Gastrocnemius medialis (tissue), 4 donors: Measurements from ENCODE around the gene LDLRAD4.

Experiments used
- CTCF ChIP-seq, 5 experiments: fragments of 450-650 bp in 3 of 5; fragments of 200-600 bp in 2 of 5; sonication (generic) in 2 of 5; IDR thresholded peaks in 4 of 5; conservative IDR thresholded peaks in 1 of 5; 1 replicate in 4 of 5; 2 replicates in 1 of 5; pipeline ENCODE4 v1.5.1; 2016 to 2019; ENCODE audit warnings: antibody characterized with exemption in 5 of 5, mild to moderate bottlenecking in 3 of 5, moderate library complexity in 3 of 5
- POLR2A ChIP-seq, 2 donors: fragments of 450-650 bp; IDR thresholded peaks; one replicate each; pipeline ENCODE4 v1.6.1; 2017; ENCODE audit warnings: antibody characterized with exemption in 2 of 2, mild to moderate bottlenecking in 2 of 2, moderate library complexity in 2 of 2

GRCh38 chr18:13253786-13254688 is 35.5 kb downstream of the LDLRAD4 start:
- TF ChIP-seq POLR2A (IDR thresholded peaks at IDR 0.05) (no peak), CTCF (IDR thresholded peaks at IDR 0.05 in 4 of 5, conservative IDR thresholded peaks at IDR 0.05 in 1 of 5) (no peak)
